ENCODE measurements around the gene AK2. TPM values are rescaled to one million over a fixed set of nuclear protein-coding genes. Genes with fewer than 3 reads are reported as not detected.

AK2 gene
- total and polyA plus RNA-seq, 2 donors (not counting 3 experiments of a cell fraction or from before 2014, with no cell fraction given), result 107 to 134 TPM

DNA sequence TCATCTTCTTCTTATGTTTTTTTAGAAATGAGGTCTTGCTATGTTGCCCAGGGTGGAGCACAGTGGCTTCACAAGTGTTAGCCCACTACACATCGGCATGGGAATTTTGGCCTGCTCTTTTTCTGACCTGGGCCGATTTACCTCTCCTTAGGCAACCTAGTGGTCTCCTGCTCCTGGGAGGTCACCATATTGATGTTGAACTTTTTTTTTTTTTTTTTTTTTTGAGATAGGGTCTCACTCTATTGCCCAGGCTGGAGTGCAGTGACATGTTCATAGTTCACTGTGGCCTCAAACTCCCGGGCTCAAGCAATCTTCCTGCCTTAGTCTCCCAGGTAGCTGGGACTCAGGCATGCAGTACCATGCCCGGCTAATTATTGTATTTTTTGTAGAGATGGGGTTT, 7.5 kb downstream of the AK2 start:
- no peaks in the 10 kb centered on the region for H3K36me3 ChIP-seq (ENCODE audit: control insufficient read depth in 2 of 2, extremely low read depth in 1 of 2, insufficient read depth in 2 of 2, low read length in 2 of 2)
- H3K4me2 ChIP-seq (ENCODE audit: insufficient read depth, low read length), result no peak overlapping the region
- no peaks in the 10 kb centered on the region for H3K27me3 ChIP-seq (ENCODE audit: control insufficient read depth in 2 of 2, insufficient read depth in 2 of 2, low read length in 2 of 2)
- BruUV-seq (replicated peaks), result no TSS peak
- dilution Hi-C loops (cut with MboI; ENCODE audit: extremely low pct_ligation_motif_present, low sequenced_read_pairs), result no loop called here
- TF ChIP-seq GATA2 (IDR thresholded peaks at IDR 0.05; ENCODE audit: insufficient read depth, insufficient read length, low read depth, low read length), result no peak
- TF ChIP-seq JUN (IDR thresholded peaks at IDR 0.05; ENCODE audit: borderline replicate concordance, insufficient read depth, insufficient read length, low read depth), result no peak
- TF ChIP-seq, protein P1, sequence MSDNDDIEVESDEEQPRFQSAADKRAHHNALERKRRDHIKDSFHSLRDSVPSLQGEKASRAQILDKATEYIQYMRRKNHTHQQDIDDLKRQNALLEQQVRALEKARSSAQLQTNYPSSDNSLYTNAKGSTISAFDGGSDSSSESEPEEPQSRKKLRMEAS (IDR thresholded peaks at IDR 0.05; ENCODE audit: insufficient read depth, insufficient read length), result no peak
- TF ChIP-seq, protein P2, sequence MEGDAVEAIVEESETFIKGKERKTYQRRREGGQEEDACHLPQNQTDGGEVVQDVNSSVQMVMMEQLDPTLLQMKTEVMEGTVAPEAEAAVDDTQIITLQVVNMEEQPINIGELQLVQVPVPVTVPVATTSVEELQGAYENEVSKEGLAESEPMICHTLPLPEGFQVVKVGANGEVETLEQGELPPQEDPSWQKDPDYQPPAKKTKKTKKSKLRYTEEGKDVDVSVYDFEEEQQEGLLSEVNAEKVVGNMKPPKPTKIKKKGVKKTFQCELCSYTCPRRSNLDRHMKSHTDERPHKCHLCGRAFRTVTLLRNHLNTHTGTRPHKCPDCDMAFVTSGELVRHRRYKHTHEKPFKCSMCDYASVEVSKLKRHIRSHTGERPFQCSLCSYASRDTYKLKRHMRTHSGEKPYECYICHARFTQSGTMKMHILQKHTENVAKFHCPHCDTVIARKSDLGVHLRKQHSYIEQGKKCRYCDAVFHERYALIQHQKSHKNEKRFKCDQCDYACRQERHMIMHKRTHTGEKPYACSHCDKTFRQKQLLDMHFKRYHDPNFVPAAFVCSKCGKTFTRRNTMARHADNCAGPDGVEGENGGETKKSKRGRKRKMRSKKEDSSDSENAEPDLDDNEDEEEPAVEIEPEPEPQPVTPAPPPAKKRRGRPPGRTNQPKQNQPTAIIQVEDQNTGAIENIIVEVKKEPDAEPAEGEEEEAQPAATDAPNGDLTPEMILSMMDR (IDR thresholded peaks at IDR 0.05; ENCODE audit: extremely low read depth in 1 of 2, insufficient read depth in 1 of 2, low read depth in 1 of 2, low read length in 2 of 2), result no peak
- TF ChIP-seq MYC (IDR thresholded peaks at IDR 0.05; ENCODE audit: low read depth, low read length), result no peak
- TF ChIP-seq EZH2 (IDR thresholded peaks at IDR 0.05; ENCODE audit: borderline replicate concordance, low read depth, low read length, severe bottlenecking), result no peak
- no peak for TF ChIP-seq POLR2AphosphoS5 (IDR thresholded peaks at IDR 0.05; ENCODE audit: insufficient read depth, low read depth, low read length)
- no peak for TF ChIP-seq POLR2A (IDR thresholded peaks at IDR 0.05; ENCODE audit: low read depth, low read length)
- no peak for TF ChIP-seq FOS (IDR thresholded peaks at IDR 0.05; ENCODE audit: borderline replicate concordance, insufficient read depth, low read length)
- no peaks in the 10 kb centered on the region for H3K9me3 ChIP-seq (replicated peaks; ENCODE audit: control insufficient read depth, insufficient read depth, low read length)
- intact Hi-C loops (cut with micrococcal nuclease), result no loop called here
- CTCF ChIA-PET, result no interaction called here
- no peak for DNase-seq (ENCODE audit: low read depth, low spot score)
- POLR2A ChIA-PET, result interaction anchor here (0.6 kb wide), 1 partner anchor 77 kb away, joined by 3 read pairs; no protein-coding TSS in a partner anchor
- no peaks in the 10 kb centered on the region for H4K20me1 ChIP-seq (replicated peaks; ENCODE audit: control insufficient read depth, extremely low read depth, insufficient read depth, low read length)
- H3K79me2 ChIP-seq (ENCODE audit: control insufficient read depth, insufficient read depth, low read length), result peaks cover 71% of the 10 kb centered on the region
- FAIRE-seq, result no peak
- H3K27ac ChIP-seq (ENCODE audit: insufficient read depth, low read depth, low read length), result no peak overlapping the region
- no peak overlapping the region for H3K9ac ChIP-seq (replicated peaks; ENCODE audit: extremely low read depth, insufficient read depth, low read length)
- no peak overlapping the region for H2AFZ ChIP-seq (ENCODE audit: low read depth, low read length)
- H3K9me1 ChIP-seq (replicated peaks; ENCODE audit: control insufficient read depth, extremely low read depth, insufficient read depth, low read length), result no peaks in the 10 kb centered on the region
- H3K4me3 ChIP-seq (replicated peaks in 1 of 3; ENCODE audit: insufficient read depth in 1 of 3, low read depth in 1 of 3, low read length in 3 of 3), result no peak overlapping the region
- no peaks in the 10 kb centered on the region for H3K4me1 ChIP-seq (ENCODE audit: control insufficient read depth, extremely low read depth, insufficient read depth, low read length)
